CD1c-positive myeloid dendritic cell (primary cell): ENCODE data around the gene COL20A1.
"Not testable (repeated sequence)": the region's sequence is repeated elsewhere in the genome, so short reads cannot be mapped to it uniquely, and the experiment has no call there.

Experiments used
- DNase-seq: peaks from one replicate; pipeline ENCODE4 v3.0.0-alpha.2; 2016; ENCODE audit errors: extremely low spot score

COL20A1 gene

DNA sequence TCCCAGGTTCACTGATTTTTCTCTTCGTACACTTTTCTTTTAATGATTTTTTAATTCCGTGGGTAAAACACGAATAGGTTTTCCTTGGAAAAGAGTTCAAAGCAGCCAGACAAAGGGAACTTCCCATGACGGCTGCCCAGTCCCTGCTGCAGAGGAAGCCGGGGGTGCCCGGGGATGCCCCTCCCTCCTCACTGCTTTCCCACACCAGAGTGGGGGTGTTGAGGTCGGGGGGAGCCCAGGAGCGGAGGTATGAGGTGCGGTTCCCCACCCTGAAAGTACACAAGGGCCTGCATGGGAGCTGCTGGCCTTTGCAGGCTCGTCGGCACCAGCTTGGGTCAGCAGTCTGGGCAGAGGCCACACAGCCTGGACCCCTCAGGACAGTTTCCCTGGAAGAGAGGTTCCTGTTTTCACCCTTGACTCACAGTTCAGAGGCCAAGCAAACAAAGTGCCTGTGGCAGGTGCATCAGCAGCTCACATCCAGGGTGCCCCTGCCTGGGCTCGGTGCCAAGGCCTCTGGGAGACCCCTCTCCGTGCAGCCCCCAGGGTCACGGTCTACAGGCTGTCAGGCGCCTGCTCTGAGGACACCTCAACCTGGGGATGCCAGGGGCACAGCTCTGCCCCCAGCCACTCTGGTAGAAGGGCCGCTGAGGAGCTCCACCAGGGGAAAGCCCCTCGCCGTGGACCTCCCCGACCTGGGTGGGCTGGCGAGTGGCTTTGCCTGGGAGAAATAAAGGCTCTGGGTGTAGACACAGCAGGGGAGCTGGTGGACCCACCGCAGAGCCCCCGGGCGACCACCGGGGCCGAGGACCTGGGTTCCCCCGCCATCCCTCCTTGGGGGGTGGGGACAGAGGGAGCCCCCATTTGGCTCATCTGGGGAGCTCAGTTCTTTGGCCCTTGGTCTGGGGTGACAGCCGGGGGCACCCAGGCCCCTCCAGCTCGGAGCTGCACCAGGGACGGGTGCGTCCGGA lies 83.6 kb downstream of the COL20A1 start:
- DNase-seq, result peak; percentile 10

- DNase-seq, result no peak
Observed at GRCh38 chr20:63377256-63377941, 84.4 kb downstream of the COL20A1 start.

GRCh38 chr20:63377951-63378381 lies 85.0 kb downstream of the COL20A1 start:
- DNase-seq, result no peak

- no peak for DNase-seq
Observed at GRCh38 chr20:63378626-63379025, 85.6 kb downstream of the COL20A1 start.

- no peak for DNase-seq
Observed at GRCh38 chr20:63379296-63379695, 86.3 kb downstream of the COL20A1 start.

DNA sequence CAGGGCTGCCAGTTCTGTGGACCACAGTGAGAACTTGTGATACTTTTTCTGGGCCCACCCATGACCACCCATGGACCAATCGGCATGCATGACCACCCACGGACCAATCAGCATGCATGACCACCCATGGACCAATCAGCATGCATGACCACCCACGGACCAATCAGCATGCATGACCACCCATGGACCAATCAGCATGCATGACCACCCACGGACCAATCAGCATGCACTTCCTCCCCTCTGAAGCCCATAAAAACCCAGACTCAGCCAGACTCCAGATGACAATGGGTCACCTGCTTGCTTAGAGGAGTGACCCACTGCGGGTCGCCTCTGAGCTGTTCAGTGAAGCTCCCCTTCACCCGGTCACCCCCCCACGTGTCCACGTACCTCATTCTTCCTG lies 86.9 kb downstream of the COL20A1 start:
- not testable (repeated sequence) for DNase-seq

GRCh38 chr20:63380346-63380870 lies 87.4 kb downstream of the COL20A1 start:
- DNase-seq, result no peak

GRCh38 chr20:63381781-63382431 lies 88.9 kb downstream of the COL20A1 start:
- peak; percentile 35 for DNase-seq

DNA sequence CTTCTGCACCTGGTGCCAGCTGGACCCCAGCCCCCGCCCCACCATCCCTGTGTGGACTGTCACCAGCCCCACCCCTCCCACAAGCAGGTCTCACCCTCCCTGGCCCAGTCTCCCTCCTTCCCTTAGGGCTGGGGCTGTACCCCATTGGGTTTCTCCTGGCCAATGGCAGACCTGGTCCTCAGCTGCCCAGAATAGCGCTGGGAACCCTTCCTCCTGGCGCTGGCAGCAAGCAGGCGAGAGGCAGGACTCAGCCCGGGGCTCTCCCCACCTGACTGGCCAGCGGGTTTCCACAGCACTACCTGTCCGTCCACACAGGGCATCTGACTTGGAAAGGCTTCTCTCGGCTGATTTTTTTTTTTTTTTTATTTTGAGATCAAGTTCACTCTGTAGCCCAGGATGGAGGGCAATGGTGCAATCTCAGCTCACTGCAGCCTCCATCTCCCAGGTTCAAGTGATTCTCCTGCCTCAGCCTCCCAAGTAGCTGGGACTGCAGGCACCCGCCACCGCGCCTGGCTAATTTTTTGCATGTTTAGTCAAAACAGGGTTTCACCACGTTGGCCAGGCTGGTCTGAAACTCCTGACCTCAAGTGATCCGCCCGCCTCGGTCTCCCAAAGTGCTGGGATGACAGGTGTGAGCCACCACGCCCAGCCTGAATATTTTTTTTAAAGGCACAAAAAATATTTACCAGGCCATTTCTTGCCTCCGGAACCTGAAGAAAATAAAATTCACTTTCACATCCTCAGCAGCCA lies 89.7 kb downstream of the COL20A1 start:
- no peak for DNase-seq

GRCh38 chr20:63383556-63383955 lies 90.6 kb downstream of the COL20A1 start:
- DNase-seq, result no peak

- DNase-seq, result no peak
Observed at GRCh38 chr20:63384336-63384735, 91.3 kb downstream of the COL20A1 start.
